Measurements from ENCODE around the gene TRIM2. TPM values are rescaled to one million over a fixed set of nuclear protein-coding genes. Genes with fewer than 3 reads are reported as not detected.

Gene TRIM2
- total and polyA plus RNA-seq, 8 donors, result 49.6 to 88.2 (median 77.7) TPM

DNA sequence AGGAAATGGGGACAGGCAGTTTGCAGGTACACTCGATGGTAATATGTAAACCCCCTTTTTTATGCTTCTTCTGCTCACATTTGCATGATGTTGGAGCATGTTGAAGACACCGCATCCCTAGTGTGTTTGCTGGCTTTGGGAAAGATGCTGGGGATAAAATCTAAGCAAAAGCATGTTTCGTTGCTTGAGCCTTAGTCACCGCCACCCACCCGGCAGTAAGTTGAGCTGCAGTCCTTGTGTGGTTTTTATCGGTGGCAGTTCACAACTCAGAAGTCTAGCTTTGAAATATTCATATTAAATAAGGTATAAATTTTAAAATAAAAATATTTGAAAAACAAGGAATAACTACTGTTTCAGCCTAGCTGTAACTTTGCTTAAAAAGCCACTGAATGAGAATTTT, 118.5 kb downstream of the TRIM2 start:
- H3K9me3 ChIP-seq, result no peaks in the 10 kb centered on the region
- TF ChIP-seq, protein P1, sequence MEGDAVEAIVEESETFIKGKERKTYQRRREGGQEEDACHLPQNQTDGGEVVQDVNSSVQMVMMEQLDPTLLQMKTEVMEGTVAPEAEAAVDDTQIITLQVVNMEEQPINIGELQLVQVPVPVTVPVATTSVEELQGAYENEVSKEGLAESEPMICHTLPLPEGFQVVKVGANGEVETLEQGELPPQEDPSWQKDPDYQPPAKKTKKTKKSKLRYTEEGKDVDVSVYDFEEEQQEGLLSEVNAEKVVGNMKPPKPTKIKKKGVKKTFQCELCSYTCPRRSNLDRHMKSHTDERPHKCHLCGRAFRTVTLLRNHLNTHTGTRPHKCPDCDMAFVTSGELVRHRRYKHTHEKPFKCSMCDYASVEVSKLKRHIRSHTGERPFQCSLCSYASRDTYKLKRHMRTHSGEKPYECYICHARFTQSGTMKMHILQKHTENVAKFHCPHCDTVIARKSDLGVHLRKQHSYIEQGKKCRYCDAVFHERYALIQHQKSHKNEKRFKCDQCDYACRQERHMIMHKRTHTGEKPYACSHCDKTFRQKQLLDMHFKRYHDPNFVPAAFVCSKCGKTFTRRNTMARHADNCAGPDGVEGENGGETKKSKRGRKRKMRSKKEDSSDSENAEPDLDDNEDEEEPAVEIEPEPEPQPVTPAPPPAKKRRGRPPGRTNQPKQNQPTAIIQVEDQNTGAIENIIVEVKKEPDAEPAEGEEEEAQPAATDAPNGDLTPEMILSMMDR (IDR thresholded peaks at IDR 0.05), result no peak
- H3K4me3 ChIP-seq, result no peak overlapping the region
- intact Hi-C loops (cut with DNase I), result no loop called here
- ATAC-seq (no peak), DNase-seq (no peak)
- no peaks in the 10 kb centered on the region for H3K36me3 ChIP-seq
- H3K27me3 ChIP-seq, result no peaks in the 10 kb centered on the region
- H3K27ac ChIP-seq, result no peak overlapping the region
- no peaks in the 10 kb centered on the region for H3K4me1 ChIP-seq

DNA sequence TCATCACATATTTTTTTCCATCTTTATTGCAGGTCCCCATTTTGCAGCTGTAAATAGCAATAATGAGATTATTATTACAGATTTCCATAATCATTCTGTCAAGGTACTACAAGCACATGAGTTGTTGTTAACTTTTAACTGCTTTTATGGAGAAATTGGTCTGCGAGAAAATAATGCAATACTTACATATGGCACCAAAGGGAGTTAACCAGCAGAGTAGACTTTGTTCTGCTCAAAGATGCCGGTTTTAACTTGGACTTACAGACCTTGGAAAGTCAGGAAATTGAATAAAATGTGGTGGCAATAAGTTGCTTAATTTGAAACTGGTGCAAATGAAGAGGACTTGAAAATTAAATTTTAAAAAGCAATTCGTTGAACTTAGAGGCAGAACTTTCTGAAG, 119.8 kb downstream of the TRIM2 start:
- ATAC-seq, result no peak
- TF ChIP-seq, protein P1 (IDR thresholded peaks at IDR 0.05), result no peak
- Histone ChIP-seq H3K36me3 (peaks cover 0 to 4% of the 10 kb centered on the region in 2 donors), H3K27me3 (no peaks in the 10 kb centered on the region), H3K4me1 (no peaks in the 10 kb centered on the region), H3K9me3 (no peaks in the 10 kb centered on the region), H3K4me3 (no peak overlapping the region), H3K27ac (no peak overlapping the region)
- intact Hi-C loops (cut with DNase I), result no loop called here
- no peak for DNase-seq

DNA sequence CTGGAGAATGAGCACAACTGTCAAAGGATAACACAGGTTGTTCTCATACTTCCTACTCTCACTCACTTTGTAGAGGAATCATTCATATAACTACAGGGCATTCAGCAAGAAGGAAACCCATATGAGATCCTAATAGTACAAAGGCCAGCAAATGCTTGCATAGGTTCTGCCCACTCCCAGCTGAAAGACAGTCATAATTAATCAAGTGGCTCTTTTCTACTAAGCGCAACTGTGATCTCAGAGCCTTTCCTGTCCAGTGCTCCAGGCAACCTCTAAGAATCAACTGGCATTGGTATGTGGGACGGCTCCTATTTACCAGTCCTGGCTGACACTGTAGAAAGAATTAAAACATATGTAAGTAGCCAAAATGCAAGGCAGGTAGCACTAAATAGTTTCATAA, 121.3 kb downstream of the TRIM2 start:
- Histone ChIP-seq H3K27ac (no peak overlapping the region), H3K4me1 (no peaks in the 10 kb centered on the region), H3K9me3 (no peaks in the 10 kb centered on the region), H3K36me3 (peaks cover 0 to 4% of the 10 kb centered on the region in 2 donors), H3K27me3 (no peaks in the 10 kb centered on the region), H3K4me3 (no peak overlapping the region)
- DNase-seq (no peak), ATAC-seq (no peak)
- TF ChIP-seq, protein P1 (IDR thresholded peaks at IDR 0.05), result no peak
- intact Hi-C loops (cut with DNase I), result no loop called here

DNA sequence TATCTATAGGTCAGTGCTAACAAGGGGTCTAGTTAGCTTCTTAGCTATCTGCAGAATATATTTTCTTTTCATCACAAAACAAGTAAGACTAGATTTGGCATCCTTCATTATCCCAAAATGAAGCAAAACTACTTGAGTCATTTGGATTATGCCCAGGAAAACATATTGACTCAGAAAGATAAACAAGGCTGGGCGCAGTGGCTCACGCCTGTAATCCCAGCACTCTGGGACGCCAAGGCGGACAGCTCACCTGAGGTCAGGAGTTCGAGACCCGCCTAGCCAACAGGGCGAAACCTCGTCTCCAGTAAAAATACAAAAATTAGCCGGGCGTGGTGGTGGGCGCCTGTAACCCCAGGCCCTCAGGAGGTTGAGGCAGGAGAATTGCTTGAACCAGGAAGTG, 122.3 kb downstream of the TRIM2 start:
- TF ChIP-seq, protein P1 (IDR thresholded peaks at IDR 0.05), result no peak
- ATAC-seq (no peak), DNase-seq (peak in 1 of 4 donors; percentile 43)
- no peaks in the 10 kb centered on the region for H3K4me1 ChIP-seq
- intact Hi-C loops (cut with DNase I), result no loop called here
- H3K4me3 ChIP-seq, result no peak overlapping the region
- H3K9me3 ChIP-seq, result no peaks in the 10 kb centered on the region
- no peaks in the 10 kb centered on the region for H3K27me3 ChIP-seq
- H3K36me3 ChIP-seq, result peaks cover 0 to 4% of the 10 kb centered on the region in 2 donors
- no peak overlapping the region for H3K27ac ChIP-seq

DNA sequence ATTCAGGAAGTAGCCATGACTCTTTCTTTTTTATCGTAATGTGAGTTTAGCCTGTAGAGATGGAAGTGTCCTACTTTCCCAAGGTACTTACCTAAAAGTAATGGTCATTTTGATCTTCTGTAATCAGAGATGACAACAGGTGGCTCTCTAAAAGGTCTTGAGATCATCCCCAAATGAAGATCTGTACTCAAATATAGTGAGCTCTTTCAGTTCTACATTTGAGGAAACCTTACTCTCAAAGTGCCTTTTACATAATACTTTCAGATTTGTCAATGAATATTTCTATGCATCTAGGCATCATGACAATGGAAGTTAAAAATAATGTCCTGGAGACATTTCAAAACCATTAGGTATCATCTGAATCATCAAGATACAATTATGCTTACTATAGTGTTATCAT, 123.0 kb downstream of the TRIM2 start:
- no peak for DNase-seq
- H3K36me3 ChIP-seq, result peaks cover 0 to 4% of the 10 kb centered on the region in 2 donors
- intact Hi-C loops (cut with DNase I), result no loop called here

More for the DNA sequence above, 123.0 kb downstream of the TRIM2 start:
- Histone ChIP-seq H3K4me1 (no peaks in the 10 kb centered on the region), H3K9me3 (no peaks in the 10 kb centered on the region), H3K27ac (no peak overlapping the region), H3K4me3 (no peak overlapping the region), H3K27me3 (no peaks in the 10 kb centered on the region)
- TF ChIP-seq, protein P1 (IDR thresholded peaks at IDR 0.05), result no peak
- ATAC-seq, result no peak
